Colon (tissue), 2 donors: ENCODE measurements around the gene OPN5.

Experiments used
- FAIRE-seq: peaks from 2 replicates; lab custom pipeline; 2012; peaks lifted over from hg19 to GRCh38; lab: Jason Lieb, UNC
- donor health status: control.
- donor health status: control.

The OPN5 gene

GRCh38 chr6:47788498-47788884, 6.7 kb downstream of the OPN5 start:
- no peak for FAIRE-seq

GRCh38 chr6:47789553-47789952, 7.7 kb downstream of the OPN5 start:
- no peak for FAIRE-seq

GRCh38 chr6:47792216-47792733, 10.4 kb downstream of the OPN5 start:
- FAIRE-seq: no peak

GRCh38 chr6:47794577-47795135, 12.8 kb downstream of the OPN5 start:
- FAIRE-seq: no peak

DNA sequence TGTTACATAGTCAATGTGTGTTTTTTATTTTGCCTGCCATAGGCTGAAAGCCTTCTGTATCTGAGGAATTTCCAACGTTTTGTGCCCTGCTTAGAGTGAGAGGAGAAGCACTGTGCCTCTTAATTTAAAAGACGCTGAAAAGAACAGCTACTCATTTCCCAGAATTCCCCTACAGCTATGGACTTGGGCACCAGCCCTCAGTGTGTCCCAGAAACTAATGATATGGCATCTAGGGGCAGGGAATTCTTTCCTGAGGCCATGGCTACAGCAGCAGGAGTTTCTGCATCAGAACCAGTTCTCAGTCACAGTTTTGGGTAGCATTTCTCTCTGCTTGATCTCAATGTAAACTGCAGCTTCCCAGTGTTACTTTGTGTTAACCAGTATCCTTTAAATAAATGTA, 20.2 kb downstream of the OPN5 start:
- no peak for FAIRE-seq

DNA sequence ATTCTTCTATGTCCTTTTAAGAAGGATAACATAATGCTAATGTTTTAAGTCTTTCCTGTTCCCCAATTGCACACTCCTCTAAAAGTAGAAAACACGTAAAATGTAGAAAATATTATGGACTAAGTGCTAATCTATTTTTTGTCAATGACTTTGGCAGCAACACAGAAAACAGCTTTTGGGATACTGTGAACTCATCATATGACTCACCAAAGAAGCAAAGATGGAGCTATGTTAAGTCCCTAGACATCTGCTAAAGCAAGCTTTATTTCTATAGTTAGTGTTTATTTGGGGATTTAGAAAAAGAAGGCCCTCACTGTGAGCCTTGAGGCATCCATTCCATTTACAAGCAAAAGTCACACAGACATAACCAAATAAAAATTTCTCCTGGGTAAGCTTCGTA, 23.0 kb downstream of the OPN5 start:
- FAIRE-seq: no peak

GRCh38 chr6:47809873-47810272, 28.0 kb downstream of the OPN5 start:
- no peak for FAIRE-seq

DNA sequence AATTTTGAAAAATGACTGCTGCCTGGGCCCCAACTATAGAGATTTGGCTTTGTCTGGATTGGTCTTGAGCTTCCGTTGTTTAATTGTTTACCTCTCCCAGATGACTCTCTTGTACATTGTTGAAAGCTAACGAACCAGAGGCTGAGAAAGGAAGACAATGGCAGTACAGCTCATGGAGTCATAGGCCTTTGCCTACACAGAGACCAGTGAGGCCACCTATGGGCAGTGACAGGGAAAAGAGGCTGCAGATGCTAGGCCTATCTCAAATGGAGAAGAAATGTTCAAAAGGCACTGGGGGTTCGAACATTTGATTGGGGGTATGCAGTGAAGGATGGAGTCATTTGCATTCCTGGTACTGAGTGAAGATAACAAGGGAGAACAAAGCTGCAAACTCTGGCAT, 29.1 kb downstream of the OPN5 start:
- FAIRE-seq: no peak

- FAIRE-seq: no peak
Observed at GRCh38 chr6:47811443-47811842, 29.6 kb downstream of the OPN5 start.

- no peak for FAIRE-seq
Observed at GRCh38 chr6:47817749-47818148, 35.9 kb downstream of the OPN5 start.

- FAIRE-seq: no peak
Observed at GRCh38 chr6:47819461-47819860, 37.6 kb downstream of the OPN5 start.

- no peak for FAIRE-seq
Observed at GRCh38 chr6:47822856-47823554, 41.2 kb downstream of the OPN5 start.

GRCh38 chr6:47832386-47833100, 50.7 kb downstream of the OPN5 start:
- no peak for FAIRE-seq

DNA sequence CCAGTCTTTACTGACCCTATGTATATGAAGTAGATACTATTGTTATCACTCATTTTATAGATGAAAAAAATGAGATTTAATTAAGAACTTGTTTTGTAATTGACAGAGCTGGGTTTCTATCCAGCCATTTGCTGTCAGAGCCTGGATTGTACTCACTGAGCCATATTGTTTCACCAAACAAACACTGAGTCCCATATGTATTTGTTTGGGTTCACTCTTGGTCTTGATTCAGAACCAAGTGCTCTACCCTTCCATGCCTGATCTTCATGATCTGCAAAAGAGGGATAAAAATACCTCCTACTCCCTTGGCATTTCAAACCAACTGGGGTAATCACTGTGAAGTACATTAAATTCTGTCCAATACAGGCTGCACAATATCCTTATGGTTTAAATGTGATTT, 52.4 kb downstream of the OPN5 start:
- no peak for FAIRE-seq

- no peak for FAIRE-seq
Observed at GRCh38 chr6:47836046-47836445, 54.2 kb downstream of the OPN5 start.

GRCh38 chr6:47836639-47837038, 54.8 kb downstream of the OPN5 start:
- FAIRE-seq: no peak

GRCh38 chr6:47839645-47840044, 57.8 kb downstream of the OPN5 start:
- no peak for FAIRE-seq

DNA sequence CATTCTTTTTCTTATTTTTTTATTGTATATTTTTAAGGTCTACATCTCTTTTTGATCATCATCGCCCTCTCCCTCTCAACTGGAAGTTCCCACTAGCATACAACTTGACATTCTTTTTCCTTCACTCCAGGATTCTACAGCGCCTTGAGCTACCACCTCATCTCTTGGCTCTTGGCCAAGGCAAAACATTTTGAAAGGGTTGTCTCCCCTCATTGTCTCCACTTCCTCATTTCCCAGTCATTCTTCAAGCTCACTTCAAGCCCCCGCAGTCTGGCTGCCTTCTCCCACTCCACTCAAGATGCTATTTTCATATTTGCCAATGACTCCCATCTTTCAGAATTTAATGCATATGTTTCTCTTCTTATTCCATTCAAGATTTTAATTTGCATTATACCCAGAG, 63.0 kb downstream of the OPN5 start:
- no peak for FAIRE-seq

GRCh38 chr6:47846752-47847151, 64.9 kb downstream of the OPN5 start:
- no peak for FAIRE-seq

GRCh38 chr6:47851091-47851490, 69.3 kb downstream of the OPN5 start:
- FAIRE-seq: no peak

DNA sequence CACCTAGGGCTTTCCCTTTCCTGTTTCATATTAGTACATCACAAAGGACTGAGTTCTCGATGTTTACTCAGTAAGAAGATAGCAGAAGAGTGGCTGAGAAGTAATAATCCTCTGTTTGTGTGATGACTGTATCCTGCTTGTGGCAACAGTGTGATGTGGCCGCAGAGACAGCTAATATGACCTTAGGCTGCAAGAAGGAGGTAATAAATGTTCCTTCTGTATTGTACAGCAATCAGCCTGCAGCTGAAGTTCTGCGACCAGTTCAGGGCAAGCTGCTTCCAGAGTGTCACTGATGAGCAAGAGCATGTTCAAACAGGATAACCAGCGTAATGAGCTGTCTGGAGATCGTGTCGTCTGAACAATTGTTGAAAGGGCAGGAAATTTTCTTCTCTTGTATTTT, 70.9 kb downstream of the OPN5 start:
- no peak for FAIRE-seq

- no peak for FAIRE-seq
Observed at GRCh38 chr6:47853766-47854165, 71.9 kb downstream of the OPN5 start.

DNA sequence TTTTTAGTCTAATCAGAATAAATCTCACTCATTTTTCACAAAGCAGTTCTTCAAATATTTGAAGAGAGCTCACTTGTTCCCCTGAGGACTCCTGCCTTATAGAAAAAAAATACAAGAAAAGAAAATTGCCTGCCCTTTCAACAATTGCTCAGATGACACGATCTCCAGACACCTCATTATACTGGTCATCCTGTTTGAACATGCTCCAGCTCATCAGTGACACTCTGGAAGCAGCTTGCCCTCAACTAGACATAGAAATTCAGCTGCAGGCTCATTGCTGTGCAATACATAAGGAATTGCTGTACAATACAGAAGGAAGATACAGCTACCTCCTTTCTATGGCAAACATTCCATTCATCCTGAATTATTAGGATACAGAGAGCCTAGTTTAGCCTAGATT, 73.1 kb downstream of the OPN5 start:
- no peak for FAIRE-seq

DNA sequence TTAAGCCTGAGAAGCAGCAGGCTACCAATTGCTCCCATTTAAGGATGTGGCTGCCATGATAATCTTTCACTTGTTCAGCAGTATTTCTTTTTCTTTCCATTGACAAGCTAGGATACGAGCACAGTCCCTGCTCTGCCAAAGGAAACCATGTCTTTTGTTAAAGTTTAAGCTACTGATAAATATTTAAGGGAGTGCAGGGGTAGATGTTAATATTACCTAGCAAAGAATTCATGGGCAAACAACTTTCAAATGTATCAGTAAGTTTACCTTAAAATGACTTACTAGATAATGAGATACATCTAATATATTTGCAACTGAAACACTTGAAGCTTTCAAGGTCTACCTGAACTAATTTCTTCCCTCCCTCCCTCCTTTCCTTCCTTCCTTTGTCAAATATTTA, 77.3 kb downstream of the OPN5 start:
- no peak for FAIRE-seq
